GM21529 (cell line): ENCODE measurements around the gene FLNA.
"Not testable (repeated sequence)": the region's sequence is repeated elsewhere in the genome, so short reads cannot be mapped to it uniquely, and the experiment has no call there.

Source experiments
- ATAC-seq: cut with Tn5 transposase; IDR thresholded peaks from one replicate; pipeline ENCODE4 v1.9.1; 2021; ENCODE audit not compliant: unreplicated experiment

FLNA gene

GRCh38 chrX:154308108-154308946, 66.1 kb downstream of the FLNA start:
- no peak for ATAC-seq

DNA sequence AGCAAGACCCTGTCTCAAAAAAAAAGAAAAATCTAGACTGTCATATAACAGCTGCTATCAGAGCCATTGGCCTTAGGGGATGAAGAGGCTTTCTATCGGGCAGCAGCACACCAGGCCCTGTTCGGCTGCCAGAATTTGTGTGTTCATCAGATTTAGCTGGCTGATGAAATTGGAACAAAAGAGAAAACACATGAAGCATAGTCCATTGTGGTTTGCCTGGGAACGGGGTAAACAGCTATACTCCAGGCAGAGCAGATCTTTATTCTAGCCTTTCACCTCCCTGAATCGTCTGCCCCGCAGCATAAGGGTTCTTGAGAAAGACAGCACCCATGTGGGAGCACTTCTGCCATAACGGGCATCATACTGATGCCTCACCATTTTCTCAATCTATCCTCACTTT, 67.2 kb downstream of the FLNA start:
- ATAC-seq: no peak

GRCh38 chrX:154305541-154306205, 68.8 kb downstream of the FLNA start:
- no peak for ATAC-seq

DNA sequence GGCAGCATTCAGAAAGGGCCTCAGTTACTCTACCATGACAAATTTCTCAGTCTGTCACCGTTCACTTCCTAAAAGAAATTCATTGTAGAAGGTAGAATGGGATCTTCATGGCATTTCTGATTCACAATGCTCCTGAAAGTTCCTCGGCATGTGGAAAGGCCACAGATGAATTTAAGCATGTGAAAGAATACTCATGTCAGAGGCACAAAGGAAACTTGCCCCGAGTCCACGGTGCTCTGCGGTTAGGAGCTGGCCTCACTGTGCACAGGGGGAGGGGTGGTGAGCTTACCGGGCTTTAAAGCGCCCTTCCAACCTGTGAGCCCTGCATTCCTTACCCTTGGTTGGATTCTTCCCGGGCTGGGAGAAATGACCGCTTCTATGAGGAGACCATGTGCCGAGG, 69.6 kb downstream of the FLNA start:
- no peak for ATAC-seq

- ATAC-seq: no peak
Observed at GRCh38 chrX:154303476-154303875, 71.0 kb downstream of the FLNA start.

DNA sequence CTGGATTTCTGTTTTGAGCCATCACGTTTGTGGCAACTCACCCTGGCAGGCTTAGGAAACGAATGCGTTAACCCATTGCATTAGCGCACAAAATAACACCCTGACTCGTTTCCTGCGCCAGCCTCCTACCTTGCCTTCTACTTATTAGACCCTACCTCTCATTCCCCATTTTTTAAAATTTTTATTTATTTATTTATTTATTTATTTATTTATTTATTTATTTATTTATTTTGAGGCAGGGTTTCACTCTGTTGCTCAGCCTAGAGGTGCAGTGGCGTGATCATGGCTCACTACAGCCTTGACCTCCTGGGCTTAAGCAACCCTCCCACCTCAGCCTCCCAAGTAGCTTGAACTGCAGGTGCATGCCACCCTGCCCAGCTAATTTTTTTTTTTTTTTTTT, 71.4 kb downstream of the FLNA start:
- ATAC-seq: not testable (repeated sequence)

DNA sequence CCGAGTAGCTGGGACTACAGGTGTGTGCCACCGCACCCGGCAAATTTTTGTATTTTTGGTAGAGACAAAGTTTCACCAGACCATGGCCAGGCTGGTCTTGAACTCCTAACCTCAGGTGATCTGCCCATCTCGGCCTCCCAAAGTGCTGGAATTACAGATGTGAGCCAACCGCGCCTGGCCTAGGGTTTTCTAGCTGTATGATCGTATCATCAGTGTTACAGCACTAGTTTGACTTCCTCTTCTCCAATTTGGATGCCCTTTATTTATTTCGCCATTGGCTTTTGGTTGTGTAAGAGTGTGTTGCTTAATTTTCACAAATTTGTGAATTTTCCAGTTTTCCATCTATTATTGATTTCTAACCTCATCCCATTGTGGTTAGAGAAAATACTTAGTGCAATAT, 73.6 kb downstream of the FLNA start:
- no peak for ATAC-seq
